HL-60/S4 (cell line): Measurements from ENCODE around the gene FBLN2.

Experiments
- in situ Hi-C: fragments of 300-500 bp; cut with MboI; formaldehyde crosslinking; loops from 2 replicates; pipeline ENCODE4 v1.14.3; 2022; ENCODE audit warnings: low sequenced_read_pairs

FBLN2 gene

GRCh38 chr3:13655061-13655913, 106.4 kb downstream of the FBLN2 start:
- in situ Hi-C loops: no loop called here

GRCh38 chr3:13656584-13657301, 107.8 kb downstream of the FBLN2 start:
- in situ Hi-C loops: no loop called here

DNA sequence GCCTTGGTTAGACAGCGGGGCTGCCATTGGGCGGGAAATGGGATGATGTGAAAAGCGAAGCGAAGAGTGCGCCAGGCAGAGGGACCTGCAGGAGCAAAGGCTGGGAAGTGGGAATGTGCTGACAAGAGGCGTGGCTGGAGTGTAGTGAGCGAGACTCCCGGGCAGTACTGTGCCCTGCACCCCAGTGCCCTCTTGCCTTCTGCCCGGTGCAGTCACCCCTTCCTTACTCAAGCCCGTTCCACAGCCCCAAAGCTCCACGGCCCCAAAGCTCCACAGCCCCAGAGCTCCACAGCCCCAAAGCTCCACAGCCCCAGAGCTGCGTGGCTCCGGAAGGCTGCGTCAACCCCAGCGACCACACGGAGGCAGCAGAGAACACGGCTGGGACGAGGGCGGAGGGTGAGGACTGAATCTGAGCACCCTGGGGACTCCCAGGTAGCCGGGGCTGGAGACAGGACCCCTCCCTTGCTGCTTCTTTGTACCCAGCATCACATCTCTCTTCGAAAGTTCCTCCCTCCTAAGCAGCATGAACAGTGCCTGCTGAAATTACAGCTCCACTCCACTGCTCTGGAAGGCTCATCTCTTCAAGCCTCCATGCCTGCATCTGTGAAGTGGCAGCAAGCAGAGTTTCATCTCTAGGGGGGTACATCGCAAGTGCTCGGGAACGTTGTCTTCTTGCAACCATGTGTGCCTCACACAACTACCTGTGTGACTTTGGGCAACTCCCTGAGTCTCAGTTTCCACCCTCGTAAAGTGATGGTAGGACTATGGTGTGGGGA, 108.9 kb downstream of the FBLN2 start:
- in situ Hi-C loops: no loop called here

DNA sequence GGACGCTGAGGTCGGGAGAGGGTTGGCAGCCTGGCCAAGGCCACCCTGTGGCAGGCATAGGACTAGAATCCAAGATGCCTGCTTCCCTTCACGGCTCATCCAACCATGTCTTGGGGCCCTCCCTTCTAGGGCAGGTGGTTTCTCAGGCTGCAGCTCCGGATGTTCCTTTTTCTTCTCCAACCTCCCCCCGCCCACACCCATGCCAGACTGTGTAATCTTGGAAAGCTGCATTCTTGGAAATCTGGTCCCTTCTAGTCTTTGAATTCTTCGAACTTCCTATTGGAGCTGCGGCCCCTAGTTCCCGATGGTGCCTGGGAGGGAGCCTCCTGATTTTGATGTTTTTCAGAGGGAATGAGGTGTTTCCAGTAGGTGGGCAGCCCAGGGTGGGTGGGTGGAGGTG, 109.8 kb downstream of the FBLN2 start:
- in situ Hi-C loops: no loop called here

- in situ Hi-C loops: no loop called here
These were observed 110.5 kb downstream of the FBLN2 start for GRCh38 chr3:13659221-13659969.

- in situ Hi-C loops: no loop called here
These were observed 111.3 kb downstream of the FBLN2 start for GRCh38 chr3:13660042-13660874.

GRCh38 chr3:13661121-13661520, 112.2 kb downstream of the FBLN2 start:
- in situ Hi-C loops: no loop called here

DNA sequence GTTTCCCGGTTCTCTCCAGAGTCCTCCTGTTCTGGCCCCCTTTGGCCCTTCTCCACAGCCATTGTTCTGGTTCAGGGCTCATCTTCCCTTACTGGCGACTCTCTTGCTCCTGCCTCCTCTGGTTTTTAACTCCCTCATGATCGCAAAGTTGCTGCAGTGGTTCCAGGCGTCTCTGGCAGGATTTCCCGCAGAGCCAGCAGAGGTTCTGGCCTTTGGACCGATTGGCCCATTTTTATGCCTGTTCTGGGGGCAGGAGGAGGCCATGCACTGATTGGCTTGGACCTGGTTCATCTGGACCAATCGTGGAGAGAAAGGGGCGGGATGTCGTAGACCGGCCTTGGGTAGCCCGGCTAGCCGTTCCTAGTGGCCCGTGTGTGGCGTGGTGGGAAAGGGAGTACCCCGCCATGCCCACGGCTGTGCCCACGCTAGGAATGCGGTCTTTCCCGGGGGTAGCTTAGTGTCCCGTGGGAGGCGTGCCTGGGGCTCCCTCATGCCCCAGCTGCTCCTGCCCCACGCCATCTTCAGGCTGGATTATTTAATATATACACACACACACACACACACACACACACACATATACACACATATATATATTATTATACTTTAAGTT, 113.4 kb downstream of the FBLN2 start:
- in situ Hi-C loops: no loop called here

DNA sequence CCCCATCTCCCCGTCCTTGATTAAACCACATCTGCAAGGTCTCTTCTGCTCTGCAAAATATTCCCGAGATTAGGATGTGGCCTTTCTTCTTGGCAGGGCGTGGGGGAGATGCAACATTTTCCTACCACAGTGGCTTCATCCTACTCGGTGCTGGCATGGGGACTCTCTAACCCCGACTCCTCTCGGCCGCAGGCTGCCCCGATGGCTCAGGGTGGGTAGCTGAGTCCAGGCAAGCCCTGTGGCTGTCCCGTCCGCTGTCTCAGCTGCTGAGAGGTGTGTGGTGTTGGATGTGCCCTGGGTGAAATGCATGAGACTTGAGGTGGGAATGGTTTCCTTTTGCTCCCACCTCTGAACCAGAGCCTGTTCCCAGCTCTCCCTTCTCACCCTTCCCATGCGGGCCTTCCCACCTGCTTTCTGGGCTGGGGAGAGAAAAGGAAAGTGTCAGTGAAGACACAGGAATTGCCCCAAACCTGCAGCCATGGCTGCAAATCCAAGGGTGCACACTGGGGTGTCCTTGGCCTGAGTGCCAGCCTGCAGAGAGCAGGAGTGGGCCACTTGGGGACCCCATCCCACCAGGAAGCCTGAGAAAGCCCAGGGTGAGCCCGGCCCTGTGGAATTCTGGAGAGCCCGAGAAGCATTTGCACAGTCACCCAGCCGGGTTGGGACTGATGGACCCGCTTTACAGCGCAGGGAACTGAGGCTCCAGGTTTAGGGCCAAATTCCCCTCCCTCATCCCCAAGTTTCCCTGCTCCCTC, 115.0 kb downstream of the FBLN2 start:
- in situ Hi-C loops: no loop called here

- in situ Hi-C loops: no loop called here
These were observed 116.8 kb downstream of the FBLN2 start for GRCh38 chr3:13665582-13666226.

DNA sequence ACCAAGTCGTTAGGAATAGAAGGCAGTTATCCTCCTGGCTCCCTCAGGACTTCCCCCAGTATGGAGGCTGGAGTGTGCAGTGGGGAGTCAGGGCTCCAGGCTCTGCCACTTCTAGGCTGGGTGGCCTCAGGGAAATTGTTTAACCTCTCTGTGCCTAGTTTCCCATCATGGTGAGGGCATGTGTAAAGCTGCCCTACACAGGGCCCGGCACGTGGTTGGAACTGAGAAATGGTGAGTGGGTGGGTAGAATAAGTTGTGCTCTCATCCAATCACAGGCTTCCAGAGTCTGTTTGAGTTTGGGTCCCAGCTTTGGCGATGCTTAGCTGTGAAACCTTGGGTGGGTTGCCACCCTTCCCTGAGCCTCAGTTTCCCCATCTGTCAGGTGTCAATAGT, 117.3 kb downstream of the FBLN2 start:
- in situ Hi-C loops: no loop called here

- in situ Hi-C loops: no loop called here
These were observed 118.1 kb downstream of the FBLN2 start for GRCh38 chr3:13666781-13667709.

GRCh38 chr3:13668136-13668535, 119.2 kb downstream of the FBLN2 start:
- in situ Hi-C loops: no loop called here

GRCh38 chr3:13669457-13669856, 120.5 kb downstream of the FBLN2 start:
- in situ Hi-C loops: no loop called here

DNA sequence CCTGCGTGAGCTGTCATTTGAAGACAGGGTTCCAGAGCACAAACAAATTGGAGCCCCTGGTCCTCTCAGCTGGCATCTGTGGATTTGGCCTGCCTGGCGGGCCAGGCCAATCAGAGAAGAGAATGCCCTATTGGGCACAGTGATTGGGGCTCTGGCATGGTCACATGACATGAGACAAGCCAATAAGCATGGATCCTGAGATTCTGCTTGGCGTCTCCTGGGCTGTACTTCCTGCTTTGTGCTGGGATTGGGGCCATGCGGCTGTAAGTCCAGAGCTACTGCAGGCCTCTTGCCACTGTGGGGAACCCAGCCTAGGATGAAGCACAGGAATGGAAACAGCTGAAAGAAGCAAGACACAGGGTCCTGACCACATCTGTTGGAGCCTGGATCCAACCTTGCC, 121.4 kb downstream of the FBLN2 start:
- in situ Hi-C loops: no loop called here

- in situ Hi-C loops: no loop called here
These were observed 122.7 kb downstream of the FBLN2 start for GRCh38 chr3:13671482-13672233.

- in situ Hi-C loops: no loop called here
These were observed 124.3 kb downstream of the FBLN2 start for GRCh38 chr3:13673207-13673606.
